Right lobe of liver (tissue), 6 donors: ENCODE measurements around the gene SCG2. TPM values are rescaled to one million over a fixed set of nuclear protein-coding genes. Genes with fewer than 3 reads are reported as not detected.

Source experiments
- ATAC-seq, 4 donors: fragments of 200-7000 bp; cut with Tn5 transposase; one replicate each; pipeline ENCODE4 v1.9.1; 2020; ENCODE audit warnings: mild to moderate bottlenecking in 4 of 4, moderate library complexity in 4 of 4
- DNase-seq, 3 donors: peaks; one replicate each; pipeline ENCODE4 v3.0.0-alpha.2; 2020
- H3K27ac ChIP-seq, 3 donors: fragments of 200-600 bp; one replicate each; pipeline ENCODE4 v1.8.0; 2022
- H3K27me3 ChIP-seq, 2 donors: fragments of 200-600 bp; one replicate each; pipeline ENCODE4 v1.8.0; 2022
- H3K36me3 ChIP-seq, 4 donors: fragments of 200-600 bp; sonication (generic) in 1 of 4; one replicate each; pipeline versions ENCODE4 v1.5.1 to v1.8.0; 2017 to 2022; ENCODE audit warnings: control low read depth in 1 of 4
- H3K4me1 ChIP-seq, 4 donors: fragments of 200-600 bp; sonication (generic) in 1 of 4; one replicate each; pipeline versions ENCODE4 v1.5.1 to v1.8.0; 2017 to 2022; ENCODE audit warnings: control low read depth in 1 of 4
- H3K4me3 ChIP-seq, 3 donors: fragments of 200-600 bp; one replicate each; pipeline ENCODE4 v1.8.0; 2022
- H3K9me3 ChIP-seq, 4 donors: fragments of 200-600 bp; sonication (generic) in 1 of 4; one replicate each; pipeline versions ENCODE4 v1.5.1 to v1.8.0; 2017 to 2022; ENCODE audit warnings: control low read depth in 1 of 4
- POLR2A ChIP-seq: fragments of 450-650 bp; IDR thresholded peaks from one replicate; pipeline ENCODE4 v1.6.1; 2017; ENCODE audit warnings: antibody characterized with exemption, mild to moderate bottlenecking
- WGBS: methylation state at CpG from one replicate; pipeline ENCODE4 v1.1.6; 2018; ENCODE audit warnings: low coverage, low lambda C conversion rate; ENCODE audit not compliant: insufficient coverage; ENCODE audit errors: missing lambda C conversion rate; 5-methylcytosine and 5-hydroxymethylcytosine counted together
- intact Hi-C, 2 donors: fragments of 100-400 bp; cut with DNase I; formaldehyde crosslinking; loops; one replicate each; pipeline versions ENCODE4 v1.11.2 to v1.14.1; 2022
- total RNA-seq, 6 experiments: library from RNA; depleted of rRNA in 2 of 6; stranded (reverse); fragments of >200 nt in 2 of 6; fragmentation: NEBNext Ultra II Directional in 3 of 6; extraction: Animal tissue kit (Norgen Biotek cat#: 25700) in 3 of 6; gene quantifications; one replicate each; pipeline versions ENCODE4 v1.1.0 to v1.2.4, GENCODE V29; 2016 to 2023
- TF ChIP-seq, protein P1 (sequence below), 4 donors: fragments of 200-600 bp in 3 of 4; fragments of 450-650 bp in 1 of 4; IDR thresholded peaks; one replicate each; pipeline versions ENCODE4 v1.5.1 to v1.8.0; 2016 to 2022; ENCODE audit warnings: antibody characterized with exemption in 4 of 4, mild to moderate bottlenecking in 2 of 4
- donor health status: DM: no; HTN: yes; CAD: no.
- donor health status: DM: no; HTN: no; CAD: no.
- donor health status: DM: no; HTN: no; CAD: no.
- donor health status: DM: no; HTN: yes; CAD: no.
- donor health status: DM: no; HTN: yes; CAD: no.

SCG2 gene
- total RNA-seq, 6 experiments from 2014 or later: not detected

DNA sequence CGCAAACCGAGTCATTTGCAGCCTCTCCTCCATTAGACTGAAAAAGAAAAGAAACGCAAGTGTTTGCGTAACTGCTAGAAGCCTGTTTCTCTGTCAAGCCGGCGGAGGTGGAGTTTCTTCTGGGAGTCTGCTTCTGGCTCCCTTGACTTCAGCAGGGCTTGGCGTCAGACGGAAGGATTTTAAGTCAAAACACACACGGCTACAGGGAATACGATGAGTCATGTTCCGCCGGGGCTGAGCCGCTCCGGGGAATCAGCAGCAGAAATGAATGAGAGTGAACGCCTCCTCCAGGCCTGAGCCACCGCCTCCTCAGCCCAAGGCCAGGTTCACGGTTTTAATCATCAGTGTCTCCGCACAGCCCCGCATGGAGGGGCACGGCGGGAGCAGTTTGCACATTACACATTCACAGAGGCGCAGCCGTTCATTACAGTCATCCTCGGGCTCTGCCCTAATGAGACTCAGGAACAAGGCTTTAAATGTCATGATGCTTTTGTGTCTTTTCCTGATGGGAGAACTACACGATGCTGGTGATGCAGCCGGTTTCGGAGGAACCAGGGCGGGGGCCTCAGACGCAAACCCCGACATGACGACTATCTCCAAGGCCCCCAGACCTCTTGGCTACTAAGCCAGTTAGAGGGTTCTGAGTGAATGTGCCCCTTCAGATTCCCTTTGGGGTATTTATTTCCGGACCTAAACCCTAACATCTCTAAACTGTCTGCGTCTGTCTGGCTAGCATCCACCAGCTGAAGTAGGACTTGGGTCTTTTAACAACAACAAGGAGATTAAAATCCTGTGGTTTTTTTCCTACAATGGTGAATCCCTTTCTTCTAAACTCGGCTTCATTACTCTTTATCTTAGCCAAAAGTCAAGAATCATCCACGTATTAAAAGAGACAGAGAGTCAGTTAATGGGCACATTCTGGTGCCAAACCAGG, 11.1 kb upstream of the SCG2 start:
- Histone ChIP-seq H3K27ac (no peak overlapping the region), H3K36me3 (no peaks in the 10 kb centered on the region), H3K4me1 (no peaks in the 10 kb centered on the region), H3K9me3 (no peaks in the 10 kb centered on the region), H3K27me3 (no peaks in the 10 kb centered on the region), H3K4me3 (no peak overlapping the region)
- peak; percentile 66 to 94 (median 76) for ATAC-seq
- intact Hi-C loops: no loop called here
- DNase-seq: peak in 1 of 3 donors; percentile 50
- 12% methylated on average over 21 of the region's 35 CpGs for WGBS
- TF ChIP-seq, protein P1, sequence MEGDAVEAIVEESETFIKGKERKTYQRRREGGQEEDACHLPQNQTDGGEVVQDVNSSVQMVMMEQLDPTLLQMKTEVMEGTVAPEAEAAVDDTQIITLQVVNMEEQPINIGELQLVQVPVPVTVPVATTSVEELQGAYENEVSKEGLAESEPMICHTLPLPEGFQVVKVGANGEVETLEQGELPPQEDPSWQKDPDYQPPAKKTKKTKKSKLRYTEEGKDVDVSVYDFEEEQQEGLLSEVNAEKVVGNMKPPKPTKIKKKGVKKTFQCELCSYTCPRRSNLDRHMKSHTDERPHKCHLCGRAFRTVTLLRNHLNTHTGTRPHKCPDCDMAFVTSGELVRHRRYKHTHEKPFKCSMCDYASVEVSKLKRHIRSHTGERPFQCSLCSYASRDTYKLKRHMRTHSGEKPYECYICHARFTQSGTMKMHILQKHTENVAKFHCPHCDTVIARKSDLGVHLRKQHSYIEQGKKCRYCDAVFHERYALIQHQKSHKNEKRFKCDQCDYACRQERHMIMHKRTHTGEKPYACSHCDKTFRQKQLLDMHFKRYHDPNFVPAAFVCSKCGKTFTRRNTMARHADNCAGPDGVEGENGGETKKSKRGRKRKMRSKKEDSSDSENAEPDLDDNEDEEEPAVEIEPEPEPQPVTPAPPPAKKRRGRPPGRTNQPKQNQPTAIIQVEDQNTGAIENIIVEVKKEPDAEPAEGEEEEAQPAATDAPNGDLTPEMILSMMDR (IDR thresholded peaks at IDR 0.05): no peak
- TF ChIP-seq POLR2A: no peak

DNA sequence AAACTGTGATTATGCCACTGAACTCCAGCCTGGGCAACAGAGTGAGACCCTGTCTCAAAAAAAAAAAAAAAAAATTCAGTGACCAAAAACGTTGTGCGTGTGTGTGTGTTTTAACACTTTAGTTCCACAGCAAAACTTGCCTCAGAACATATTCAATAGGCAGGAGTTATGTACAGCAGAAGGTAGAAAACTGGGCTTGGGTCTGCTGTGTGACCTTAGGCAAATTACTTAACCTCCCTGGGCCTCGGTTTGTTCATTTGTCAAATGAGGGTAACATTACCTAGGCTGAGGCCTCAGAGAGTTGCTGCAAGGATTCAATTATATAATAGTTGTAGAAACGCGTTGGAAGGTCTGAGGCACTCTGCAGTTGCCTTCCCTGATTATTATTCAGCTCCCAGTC, 10.3 kb upstream of the SCG2 start:
- no peak for ATAC-seq
- Histone ChIP-seq H3K36me3 (no peaks in the 10 kb centered on the region), H3K27ac (no peak overlapping the region), H3K9me3 (no peaks in the 10 kb centered on the region), H3K27me3 (no peaks in the 10 kb centered on the region), H3K4me1 (no peaks in the 10 kb centered on the region), H3K4me3 (no peak overlapping the region)
- DNase-seq: no peak
- TF ChIP-seq, protein P1 (IDR thresholded peaks at IDR 0.05): no peak
- no peak for TF ChIP-seq POLR2A
- intact Hi-C loops: no loop called here
- 53% methylated on average over 5 of the region's 5 CpGs for WGBS

DNA sequence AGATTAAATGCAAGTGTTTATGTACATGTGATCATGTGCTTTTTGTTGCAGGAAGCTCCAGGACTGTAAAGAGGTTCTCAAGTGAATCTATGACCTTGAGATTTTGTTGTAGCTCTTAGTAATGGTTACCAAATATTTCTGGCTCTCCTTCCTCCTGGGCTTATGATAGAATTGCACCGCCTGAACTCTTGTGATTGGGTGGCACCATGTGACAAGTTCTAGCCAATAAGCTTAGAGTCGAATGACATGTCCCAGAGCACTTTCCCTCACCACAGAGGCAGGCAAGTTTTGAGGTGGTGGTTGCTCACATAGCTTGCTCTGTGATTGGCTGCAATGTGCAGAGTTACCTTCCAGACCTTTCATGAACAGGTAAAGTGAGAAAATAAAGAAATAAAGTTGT, 8.9 kb upstream of the SCG2 start:
- 79% methylated on average over 2 of the region's 2 CpGs for WGBS
- H3K9me3 ChIP-seq: no peaks in the 10 kb centered on the region
- DNase-seq (no peak), ATAC-seq (no peak)
- no peak overlapping the region for H3K27ac ChIP-seq
- no peaks in the 10 kb centered on the region for H3K27me3 ChIP-seq
- intact Hi-C loops: no loop called here
- TF ChIP-seq POLR2A: no peak
- TF ChIP-seq, protein P1 (IDR thresholded peaks at IDR 0.05): no peak
- H3K36me3 ChIP-seq: no peaks in the 10 kb centered on the region
- no peak overlapping the region for H3K4me3 ChIP-seq
- no peaks in the 10 kb centered on the region for H3K4me1 ChIP-seq

DNA sequence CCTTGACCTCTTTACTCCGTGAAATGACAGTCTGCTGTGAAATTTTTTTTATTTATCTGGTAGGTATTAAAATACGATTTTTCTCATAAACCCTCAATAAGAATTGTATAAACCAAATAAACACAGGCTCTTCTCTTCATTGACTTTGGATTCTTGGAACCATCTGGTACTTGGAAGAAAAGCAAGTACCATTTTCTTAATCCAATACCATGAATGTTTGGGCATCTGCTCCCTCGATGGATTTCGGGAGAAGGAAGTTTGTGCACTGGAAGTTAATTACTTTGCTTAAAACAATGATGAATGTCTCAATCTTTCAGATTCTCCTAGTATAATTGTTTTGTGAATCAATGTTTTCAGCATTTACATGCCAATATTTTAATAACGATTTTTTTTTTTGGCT, 5.3 kb upstream of the SCG2 start:
- TF ChIP-seq, protein P1 (IDR thresholded peaks at IDR 0.05): no peak
- no peak for TF ChIP-seq POLR2A
- intact Hi-C loops: no loop called here
- no peak overlapping the region for H3K4me3 ChIP-seq
- H3K27ac ChIP-seq: no peak overlapping the region
- no peaks in the 10 kb centered on the region for H3K9me3 ChIP-seq
- H3K27me3 ChIP-seq: no peaks in the 10 kb centered on the region
- H3K36me3 ChIP-seq: no peaks in the 10 kb centered on the region
- no peak for ATAC-seq
- no peaks in the 10 kb centered on the region for H3K4me1 ChIP-seq
- 35% methylated on average over 5 of the region's 5 CpGs for WGBS
- DNase-seq: no peak
